Pulmonary artery endothelial cell (primary cell): ENCODE results near the gene ZBTB17. TPM values are rescaled to one million over a fixed set of nuclear protein-coding genes. Genes with fewer than 3 reads are reported as not detected.

Source experiments
- DNase-seq: peaks from one replicate; pipeline ENCODE4 v3.0.0-alpha.2; 2011; ENCODE audit warnings: low read depth, low spot score
- total RNA-seq: library from RNA; depleted of rRNA; stranded (reverse); fragments of >200 nt; gene quantifications from 2 replicates; pipeline ENCODE4 v1.2.3, GENCODE V29; 2014

Gene ZBTB17
- total RNA-seq, 1 donor from 2014 or later: 52.4 TPM

DNA sequence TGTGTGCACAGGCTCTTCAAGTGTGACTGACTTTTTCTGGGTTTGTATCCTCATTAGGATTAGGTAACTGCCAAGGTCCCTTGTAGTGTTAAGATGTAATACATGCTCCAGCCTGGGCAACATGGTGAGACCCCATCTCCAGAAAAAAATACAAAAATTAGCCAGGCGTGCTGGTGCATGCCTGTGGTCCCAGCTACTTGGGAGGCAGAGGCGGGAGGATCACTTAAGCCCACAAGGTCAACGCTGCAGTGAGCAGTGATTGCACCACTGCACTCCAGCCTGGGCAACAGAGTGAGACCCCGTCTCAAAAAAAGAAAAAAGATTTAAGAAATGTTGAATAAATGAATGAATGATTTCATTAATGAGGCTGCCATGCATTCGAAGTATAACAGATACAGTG, 15.1 kb downstream of the ZBTB17 start:
- DNase-seq: no peak

DNA sequence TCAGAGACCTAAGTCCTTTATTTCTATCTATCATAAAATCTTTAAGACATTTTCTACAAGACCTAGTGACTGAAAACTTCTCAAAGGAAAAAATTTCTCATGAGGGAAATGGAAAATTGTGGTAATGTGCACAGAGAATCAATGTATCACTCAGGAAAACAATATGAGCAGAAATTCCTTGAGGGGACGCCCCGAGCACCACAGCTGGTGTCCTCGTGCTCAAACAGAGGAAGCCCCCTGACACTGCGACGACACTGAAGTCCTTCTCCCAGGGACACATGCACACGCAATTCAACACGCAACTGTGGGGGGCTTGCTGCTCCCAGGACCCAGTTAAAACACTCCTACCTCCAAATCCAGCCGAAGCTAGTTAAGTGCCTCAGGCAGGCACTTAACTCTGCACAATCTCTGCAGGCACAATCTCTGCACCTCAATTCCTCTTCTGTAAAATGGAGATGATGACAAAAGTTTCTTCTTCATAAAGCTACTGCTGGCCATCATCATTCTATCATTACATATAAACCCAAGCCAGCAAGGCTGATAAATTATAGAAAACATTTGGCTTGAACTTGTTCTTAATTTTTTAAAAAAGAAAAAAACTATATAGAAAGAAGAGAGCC, 16.0 kb downstream of the ZBTB17 start:
- no peak for DNase-seq

DNA sequence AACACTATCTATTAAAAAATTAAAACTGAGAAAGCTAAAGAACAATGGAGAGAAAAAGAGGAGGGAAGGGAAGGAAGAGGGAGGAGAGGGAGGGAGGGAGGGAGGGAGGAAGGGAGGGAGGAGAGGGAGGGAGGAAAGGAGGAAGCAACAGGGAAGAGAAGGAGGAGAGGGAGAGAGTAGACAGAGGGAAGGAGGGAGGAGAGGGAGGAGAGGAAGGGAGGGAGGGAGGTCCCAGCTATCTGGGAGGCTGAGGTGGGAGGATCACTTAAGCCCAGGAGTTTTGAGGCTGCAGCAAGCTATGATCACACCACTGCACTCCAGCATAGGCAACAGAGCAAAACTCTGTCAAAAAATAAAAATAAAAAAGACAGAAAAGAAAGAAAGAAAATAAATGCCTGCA, 16.5 kb downstream of the ZBTB17 start:
- no peak for DNase-seq

DNA sequence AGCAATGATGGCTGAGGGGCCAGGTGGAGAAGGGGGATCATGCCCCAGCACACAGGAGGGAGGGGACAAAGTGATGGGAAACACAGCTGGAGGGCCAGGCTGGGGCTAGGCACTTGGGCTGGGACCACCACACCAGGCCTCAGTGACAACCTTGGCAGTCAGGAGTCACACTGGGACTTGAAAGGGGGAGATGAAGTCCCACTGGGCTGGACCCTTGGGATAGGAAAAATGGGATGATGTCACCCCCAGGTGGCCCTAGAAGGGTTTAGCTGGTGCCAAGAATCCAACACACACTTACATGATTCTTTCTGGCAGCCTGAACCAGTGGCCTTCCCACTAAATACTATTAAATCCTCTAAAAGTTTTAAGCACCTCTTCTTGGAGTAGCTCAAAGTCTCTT, 17.1 kb downstream of the ZBTB17 start:
- DNase-seq: no peak

DNA sequence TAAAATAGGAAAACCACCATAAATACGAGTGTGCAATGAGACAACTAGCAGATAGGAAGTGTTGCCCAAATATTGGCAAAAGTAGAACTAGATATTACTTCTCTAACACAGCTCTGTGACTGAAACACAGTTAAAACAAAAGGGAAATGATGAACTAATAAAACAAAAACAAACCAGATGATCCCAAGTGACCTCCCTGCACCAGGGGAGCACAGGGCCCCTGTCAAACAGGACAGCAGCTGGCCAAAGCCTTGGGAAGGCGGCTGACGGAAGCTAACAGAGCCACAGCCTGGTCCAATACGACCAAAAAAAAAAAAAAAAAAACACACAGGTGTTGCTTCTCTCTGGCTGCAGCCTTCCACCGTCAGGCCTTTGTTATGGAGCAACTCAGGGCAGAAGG, 17.8 kb downstream of the ZBTB17 start:
- no peak for DNase-seq

DNA sequence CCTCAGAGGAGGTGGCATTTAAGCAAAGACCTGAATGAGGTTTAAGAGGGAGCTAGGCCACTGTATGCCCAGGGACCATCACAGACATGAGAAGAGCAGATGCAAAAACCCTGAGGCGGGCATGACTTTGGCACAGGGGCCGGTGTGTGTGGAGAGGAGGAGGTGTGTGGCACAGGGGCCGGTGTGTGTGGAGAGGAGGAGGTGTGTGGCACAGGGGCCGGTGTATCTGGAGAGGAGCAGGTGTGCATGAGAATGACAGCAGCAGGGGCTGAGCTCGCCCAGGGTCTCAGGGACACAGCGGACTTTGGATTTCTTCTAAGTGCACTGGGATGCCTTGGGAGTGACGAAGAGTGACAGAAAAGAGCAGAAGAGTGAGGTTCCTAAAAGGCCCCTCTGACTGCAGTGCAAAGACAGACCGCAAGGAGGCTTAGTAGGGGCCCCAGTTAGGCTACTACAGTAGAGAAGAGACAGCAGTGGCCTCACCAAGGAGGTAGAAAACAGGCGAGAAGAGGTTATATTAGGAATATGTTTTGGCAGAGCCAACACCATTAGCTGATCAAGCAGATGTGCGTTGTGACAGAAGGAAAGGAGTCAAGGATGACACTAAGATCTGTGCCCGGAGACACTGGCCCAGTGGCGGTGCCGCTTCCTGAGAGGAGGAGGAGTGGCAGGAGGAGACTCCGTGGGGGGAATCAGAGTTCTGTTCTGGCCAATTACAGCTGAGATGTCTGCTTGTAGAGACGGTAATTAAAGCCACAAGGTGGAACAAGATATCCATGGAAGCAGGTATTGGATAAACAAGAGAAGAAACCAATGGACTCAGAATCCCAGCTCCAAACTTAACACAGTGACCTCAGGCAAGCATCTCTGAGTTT, 18.4 kb downstream of the ZBTB17 start:
- DNase-seq: no peak

DNA sequence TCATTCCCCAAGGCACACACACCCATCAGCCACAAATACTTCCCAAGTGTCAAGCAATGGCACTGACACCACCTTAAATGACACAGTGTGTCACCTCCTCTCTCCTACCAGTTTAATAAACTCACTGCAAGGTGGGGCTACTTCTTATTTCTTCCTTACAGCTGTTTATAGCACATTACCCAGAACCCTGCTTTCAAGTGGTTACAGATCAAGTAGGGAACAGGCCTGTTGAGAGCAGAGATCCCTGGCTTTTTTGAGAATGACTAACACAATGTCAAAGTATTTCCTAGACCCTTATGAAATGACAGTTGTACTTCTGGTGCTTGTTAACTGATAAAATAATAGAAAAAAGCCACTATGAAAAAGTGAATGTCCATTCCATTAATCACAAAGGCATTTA, 19.8 kb downstream of the ZBTB17 start:
- DNase-seq: no peak

DNA sequence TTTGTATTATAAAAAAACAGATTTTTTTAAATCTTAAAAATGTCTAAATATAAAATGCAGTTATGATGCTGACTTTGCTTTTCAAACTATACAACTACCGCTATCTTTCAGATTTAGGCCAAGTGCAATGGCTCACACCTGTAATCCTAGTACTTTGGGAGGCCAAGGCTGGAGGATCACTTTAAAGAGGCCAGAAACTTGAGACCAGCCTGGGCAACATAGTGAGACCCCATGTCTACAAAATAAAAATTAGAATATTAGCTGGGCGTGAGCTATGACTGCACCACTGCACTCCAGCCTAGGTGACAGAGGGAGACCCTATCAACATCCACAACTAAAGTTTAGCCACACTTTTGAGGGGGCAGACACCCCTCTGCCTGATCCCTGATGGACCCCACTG, 20.3 kb downstream of the ZBTB17 start:
- DNase-seq: no peak

DNA sequence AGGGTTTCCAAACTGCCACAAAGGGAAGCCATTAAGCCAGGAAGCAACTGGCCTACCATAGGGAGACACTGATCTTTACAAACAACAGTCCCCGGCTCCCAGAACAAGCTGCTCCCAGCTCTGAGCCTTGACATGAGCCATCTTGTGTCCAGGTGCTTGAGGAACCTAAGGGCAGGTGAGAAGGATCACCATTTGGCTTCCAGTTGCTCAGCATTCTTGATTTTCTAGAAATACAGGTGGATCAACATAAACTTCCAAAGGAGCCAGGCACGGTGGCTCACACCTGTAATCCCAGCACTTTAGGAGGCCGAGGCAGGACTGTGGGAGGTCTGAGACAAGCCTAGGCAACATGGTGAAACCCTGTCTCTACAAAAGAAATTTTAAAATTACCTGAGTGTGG, 21.6 kb downstream of the ZBTB17 start:
- no peak for DNase-seq

DNA sequence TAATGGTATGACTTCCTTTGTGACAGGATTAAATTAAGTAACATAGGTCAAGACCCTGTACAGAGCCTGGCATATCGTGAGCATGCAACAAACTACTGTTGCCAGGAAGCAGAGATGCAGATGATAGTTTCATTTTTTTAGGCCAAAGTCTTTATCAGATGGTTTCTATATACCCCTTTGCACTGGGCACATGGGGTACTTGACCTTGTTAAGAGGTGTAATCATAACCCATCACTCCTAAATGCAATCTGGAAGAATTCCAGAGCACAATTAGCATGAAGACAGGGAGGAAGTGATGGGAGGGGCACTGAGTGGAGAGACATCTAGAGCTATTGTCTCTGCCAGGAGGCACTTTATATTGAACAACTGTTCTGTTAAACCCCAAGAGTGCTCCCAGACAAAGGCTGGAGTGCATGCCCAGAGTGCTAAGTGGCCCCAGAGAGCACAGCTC, 22.1 kb downstream of the ZBTB17 start:
- no peak for DNase-seq

DNA sequence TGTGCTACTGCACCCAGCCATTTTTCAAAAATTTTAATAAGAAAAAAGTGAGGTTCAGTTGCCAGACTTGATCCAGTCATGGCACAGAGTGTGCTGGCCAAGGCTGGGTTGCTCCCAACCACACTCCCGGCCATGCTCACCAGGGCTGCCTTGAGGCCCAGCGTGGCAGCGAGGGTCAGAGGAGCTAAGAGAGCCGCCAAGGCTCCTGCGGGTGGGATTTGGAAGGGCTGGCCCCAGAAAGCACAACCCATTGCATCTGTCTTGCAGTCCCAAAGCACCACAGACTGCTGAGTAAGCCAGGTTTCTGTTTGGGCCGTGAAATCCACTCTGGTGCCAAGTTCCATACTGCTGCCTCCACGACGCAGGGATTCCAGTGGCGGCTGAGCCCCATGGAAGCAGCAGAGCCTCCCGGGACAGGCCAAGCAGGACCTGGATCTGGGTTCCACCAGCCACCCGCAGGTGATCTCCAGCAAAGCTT, 22.6 kb downstream of the ZBTB17 start:
- no peak for DNase-seq

DNA sequence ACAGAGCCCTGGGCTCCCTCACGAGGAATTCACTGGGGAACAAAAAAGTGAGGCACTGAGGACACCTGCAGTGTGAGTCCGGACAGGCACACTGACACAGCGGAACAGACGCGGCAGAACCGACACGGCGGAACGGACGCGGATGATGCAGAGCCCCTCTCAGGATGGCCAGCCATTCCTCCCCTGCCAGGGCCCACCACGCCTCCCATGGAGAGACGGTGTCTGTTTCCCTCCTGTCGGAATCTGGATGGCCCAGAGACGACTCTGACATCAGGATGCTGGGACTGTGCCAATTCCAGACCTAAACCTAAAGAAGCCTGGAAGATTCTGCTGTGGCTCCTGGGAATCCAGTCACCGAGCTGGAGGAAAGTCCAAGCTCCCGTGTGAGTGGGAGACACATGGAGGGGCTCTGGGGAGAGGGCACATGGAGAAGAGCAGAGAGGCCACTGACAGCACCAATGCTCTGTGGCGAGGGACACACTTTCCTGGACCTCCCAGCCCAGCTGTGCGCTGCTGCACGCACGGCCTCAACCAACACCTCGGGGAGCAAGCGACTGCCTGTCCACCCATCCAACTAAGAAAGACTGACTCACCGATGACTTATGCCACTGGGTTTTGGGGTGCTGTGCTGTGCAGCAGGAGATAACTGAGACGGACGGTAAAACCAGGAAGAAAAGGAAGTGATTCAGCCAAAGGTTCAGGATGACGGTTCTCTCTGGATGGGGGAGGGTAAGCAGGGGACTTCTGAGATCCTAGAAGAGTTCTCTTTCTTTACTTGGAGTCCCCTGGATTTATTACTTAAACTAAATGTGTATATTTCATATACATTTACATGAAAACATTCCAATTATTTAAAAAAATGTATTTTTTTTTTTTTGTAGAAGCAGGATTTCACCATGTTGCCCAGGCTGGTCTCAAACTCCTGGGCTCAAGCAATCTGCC, 23.3 kb downstream of the ZBTB17 start:
- peak; percentile 83 for DNase-seq

DNA sequence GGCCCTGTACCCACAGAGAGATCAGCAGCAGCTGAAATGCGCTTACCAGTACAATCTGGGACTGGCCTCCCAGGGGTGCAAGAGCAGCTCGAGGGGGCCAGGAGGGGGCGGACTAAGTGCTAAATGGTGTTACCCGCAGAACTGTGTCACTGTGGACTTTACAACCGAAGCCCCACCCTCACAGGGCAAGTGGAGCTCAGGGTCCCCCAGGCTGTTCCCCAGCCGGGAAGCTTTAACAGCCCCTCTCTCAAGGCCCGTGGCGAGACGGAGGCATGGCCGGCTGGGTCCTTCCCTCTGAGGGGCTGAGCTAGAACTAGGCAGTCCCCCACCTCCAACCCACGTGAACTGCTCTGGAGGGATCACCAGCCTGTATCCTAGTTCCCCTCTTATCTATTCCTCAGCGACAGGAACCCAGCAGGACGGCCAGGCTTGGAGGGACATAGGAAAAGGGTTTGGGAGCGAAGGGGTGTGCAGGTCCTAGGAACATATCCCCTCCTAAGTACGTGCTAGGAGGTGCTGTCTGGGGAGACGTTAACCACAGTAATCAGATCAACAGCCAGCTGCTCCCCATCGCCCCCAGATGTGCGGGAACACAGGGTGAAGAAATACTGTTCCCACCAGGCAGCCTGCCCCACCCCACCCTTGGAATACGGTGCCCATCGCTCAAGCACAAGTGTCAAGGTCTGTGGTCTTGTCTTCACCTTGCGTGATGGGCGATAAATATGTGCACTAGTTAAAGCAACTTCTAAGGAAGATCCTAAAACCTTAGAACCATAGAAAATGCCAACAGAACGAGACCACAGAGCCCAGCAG, 24.4 kb downstream of the ZBTB17 start:
- no peak for DNase-seq

DNA sequence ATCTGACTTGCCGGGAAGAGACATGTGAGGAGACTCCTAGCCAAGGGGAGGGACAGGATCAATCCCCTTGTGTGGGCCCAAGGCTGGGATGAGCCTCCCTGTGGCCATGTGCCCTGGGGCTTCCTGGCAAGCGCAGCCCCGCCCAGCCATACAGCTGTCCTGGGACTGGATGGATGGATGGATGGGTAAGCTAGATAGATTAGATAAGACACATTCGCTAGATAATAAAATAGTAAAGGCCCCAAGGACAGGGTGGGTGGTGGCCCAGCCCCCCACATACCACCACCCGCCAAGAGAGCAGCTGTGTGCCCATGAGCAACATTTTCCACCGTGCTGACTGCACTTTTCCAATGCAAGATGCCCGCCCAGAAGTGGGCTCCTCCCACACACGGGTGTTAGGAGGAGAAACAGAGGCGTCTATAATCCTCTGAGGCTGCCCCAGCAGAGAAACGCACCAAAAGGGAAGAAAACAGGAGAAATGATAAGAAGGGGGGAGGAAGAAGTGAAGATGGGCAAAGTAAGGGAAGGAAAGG, 25.1 kb downstream of the ZBTB17 start:
- DNase-seq: no peak

DNA sequence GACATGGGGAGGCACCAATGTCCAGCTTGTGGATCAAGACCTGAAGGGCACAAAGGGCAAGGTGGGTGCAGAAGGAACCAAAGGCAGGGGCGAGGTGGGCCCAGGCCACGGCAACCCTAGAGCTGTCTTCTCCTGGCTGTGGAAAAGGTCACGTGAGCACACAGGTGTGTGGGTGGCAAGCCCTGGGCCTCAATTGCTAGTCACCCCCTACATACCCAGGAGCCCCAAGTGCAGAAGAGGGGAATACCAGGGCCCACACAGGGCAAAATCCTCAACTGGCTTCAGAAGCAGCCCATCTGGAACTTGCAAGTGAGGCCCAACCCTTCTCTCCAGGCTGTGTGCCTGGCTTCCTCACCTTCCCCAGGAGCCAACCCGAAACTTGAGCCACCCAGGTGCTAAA, 25.6 kb downstream of the ZBTB17 start:
- DNase-seq: no peak

DNA sequence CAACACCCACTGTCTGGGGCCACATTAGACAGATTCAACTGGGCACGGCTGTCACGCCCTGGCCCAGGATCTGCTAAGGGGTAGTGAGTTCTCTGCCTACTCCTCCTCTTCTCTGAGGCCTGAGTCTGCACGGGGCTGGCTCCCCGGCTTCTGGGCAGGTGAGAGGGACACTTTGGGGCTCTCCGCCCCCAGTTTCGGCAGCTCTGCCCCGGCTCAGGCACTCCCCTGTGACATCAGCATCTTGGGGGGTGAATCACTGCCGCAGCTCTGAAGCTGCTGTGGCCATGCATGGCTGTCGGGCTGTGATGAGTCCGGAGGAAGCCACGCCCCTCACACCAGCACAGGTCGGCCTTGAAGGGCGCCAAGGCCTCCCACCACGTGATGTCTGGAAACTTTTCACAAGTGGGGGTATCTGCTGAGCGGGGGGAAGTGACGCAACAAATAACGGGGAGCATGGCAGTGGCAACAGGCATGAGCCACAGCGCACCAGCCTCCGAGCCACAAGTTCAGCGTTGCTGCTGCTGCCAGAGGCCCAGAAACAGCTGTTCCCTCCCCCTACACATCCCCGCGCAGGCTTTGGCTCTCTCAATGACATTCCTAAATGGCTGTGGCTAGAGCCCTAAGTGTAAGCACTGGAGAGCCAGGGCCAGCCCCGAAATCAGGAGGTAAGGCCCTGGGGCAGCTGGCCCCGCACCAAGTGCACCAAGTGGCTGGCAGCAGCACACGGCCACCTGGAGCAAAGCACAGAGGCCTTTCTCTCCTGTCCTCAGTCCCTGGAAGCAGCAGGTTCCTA, 26.3 kb downstream of the ZBTB17 start:
- peak; percentile 80 for DNase-seq

DNA sequence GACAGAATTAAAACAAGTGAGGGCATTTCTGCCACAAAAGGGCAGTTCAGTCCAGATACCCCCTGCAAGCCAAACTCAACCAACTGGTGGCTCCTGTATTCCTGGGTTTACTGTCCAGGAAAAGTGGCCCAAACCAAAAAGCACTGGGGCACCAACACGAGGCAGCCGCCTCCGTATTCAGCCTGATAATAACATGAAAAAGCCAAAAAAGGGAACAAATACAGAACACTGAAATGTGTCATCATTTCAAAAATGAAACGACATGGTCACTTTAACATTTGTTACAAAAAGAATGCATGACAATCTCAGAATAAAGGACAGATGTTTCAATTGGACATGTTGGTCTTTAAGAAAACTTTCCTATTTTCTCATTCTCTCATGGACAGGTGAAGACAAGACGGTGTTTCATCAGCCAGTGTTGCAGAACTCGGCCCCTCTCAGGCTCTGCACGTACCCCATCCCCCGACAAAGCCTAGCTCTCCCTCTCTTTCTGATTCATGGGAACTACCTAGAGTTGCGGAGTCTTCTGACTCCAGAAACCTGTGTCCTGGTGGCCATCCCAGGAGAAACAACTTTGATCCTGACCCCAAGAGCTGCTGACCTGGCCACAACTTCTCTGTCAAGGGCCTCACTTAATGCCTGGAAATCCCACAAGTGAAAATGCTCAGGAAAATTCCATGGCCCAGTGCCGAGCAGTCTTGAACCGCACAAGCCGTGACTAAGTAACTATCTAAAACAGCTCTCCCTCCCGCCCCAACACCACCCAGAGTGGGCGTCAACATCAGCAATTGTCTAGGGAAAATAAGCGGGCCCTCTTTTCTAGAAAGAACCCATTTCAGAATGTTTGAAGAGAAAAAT, 27.1 kb downstream of the ZBTB17 start:
- DNase-seq: peak; percentile 67

DNA sequence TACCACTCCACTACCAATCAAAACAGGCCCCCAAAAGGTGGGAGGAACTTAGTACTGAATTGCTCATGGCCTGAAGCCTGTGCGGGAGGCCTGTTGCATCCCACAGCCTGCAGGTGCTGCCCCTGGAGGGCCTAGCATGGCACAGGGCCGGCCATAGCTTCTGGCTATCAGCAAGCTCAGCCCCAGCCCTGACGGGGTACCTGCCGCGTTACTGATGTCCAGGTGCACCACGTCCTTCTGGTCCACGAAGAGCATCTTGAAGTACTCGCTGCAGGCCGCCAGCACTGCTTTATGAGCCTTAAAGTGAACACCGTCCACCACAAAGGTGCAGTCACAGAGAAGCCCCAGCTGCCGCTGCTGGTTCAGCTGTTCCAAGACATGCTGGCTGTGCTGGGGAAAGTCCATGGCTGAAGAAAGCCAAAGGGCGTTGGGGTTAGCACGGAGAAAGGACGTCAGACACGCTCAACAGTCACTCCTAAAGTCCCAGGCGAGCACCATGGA, 27.8 kb downstream of the ZBTB17 start:
- DNase-seq: no peak
